HCEC 1CT (cell line): Measurements from ENCODE around the gene ATP11A.
"Not testable (repeated sequence)": the region's sequence is repeated elsewhere in the genome, so short reads cannot be mapped to it uniquely, and the experiment has no call there.

Experiments used
- DNase-seq: peaks from one replicate; pipeline ENCODE4 v3.0.0-alpha.2; 2017

The ATP11A gene

DNA sequence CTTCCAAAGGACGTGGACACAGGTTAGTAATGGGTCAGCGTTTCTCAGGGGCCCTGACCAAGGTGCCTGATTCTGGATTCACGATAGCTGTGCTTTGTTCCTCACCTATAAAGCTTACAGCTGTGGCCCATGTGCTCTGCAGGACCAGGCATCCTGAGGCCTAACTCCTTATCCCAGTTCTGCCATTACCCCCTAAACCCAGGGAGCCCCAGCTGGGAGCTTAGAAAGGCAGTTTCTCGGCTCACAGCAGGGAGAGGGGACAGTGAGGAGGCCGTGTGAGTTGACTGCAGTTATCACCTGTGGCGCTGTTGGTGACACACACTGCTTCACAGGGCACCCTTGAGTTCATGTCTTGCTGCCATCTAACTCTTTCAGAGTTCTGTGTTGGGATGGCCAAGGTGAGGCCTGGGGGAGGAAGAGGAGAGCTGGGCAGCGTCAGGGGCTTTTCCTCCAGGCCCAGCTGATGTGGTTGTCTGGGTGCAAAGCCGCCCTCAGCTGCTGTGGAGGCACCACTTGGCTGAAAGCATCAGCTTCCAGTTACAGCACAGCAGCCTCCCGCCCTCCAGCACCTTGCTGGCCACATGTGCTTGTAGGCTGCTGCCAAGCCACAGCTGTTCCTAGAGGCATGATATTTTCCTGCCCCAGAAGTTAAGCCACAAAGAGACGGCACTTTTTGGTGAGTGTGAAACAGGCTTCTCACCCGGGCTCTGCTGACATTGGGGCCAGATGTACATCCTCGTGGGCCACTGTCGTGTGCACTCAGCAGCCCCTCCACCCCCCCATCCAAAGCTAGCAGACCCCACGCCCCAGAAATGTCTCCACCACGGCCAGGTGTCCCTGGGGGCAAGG lies 179.6 kb downstream of the ATP11A start:
- DNase-seq: no peak

DNA sequence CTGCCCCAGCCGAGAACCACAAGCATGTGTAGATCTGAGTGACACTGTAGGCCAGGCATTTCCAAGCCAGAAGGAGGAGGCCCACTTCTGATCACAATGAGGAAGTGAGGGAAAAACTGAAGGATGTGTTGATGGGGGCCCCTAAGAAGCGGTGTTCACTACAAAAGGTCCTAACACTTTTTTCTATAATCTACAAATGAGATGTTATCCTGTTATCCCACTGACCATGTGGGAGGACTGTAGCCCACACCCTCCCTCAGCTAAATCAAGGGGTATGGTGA lies 180.2 kb downstream of the ATP11A start:
- no peak for DNase-seq

DNA sequence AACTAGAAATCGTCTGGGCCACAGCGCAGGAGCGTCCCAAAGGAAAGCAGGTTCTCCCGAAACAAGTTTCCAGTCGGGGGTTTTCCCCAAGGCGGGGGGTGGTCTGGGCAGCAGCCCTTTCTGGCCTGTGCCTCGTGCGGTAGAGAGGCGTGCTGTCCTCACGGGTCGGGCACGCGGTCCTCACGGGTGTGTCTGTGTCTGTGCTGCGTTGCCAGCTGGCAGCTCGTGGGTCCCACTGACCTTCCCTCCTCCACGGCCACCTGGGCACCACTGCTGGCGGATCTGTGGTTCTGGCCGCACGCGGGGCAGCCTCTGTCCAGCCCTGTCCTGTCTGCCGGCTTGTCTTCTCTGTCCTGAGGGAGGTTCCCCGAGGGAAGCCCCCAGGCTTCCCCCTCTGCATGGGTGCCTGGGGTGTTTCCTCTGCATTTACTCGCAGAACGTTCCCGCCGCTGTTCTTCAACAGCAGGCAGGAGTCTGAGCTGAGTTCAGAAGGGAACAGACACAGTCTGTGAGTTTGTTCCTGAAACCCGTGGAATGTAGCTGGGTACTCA lies 181.0 kb downstream of the ATP11A start:
- DNase-seq: no peak

DNA sequence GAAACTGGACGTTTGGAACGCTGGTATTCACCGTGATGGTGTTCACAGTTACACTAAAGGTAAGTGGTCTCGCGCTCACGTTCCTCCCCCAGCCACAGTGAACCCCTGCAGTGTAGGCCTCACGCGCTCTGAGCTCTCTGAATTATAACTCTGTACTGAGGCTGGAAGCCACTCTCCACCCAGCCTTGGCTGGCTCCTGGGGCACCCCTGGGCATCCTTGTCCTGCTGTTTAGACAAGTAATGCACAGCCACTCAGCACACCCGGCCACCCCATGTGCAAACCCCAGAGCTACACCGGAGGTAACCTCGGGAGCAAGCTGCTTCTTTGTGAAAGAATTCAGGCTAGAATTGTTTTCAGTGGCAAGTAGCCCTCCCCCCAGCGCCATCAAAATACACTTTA lies 181.9 kb downstream of the ATP11A start:
- no peak for DNase-seq

DNA sequence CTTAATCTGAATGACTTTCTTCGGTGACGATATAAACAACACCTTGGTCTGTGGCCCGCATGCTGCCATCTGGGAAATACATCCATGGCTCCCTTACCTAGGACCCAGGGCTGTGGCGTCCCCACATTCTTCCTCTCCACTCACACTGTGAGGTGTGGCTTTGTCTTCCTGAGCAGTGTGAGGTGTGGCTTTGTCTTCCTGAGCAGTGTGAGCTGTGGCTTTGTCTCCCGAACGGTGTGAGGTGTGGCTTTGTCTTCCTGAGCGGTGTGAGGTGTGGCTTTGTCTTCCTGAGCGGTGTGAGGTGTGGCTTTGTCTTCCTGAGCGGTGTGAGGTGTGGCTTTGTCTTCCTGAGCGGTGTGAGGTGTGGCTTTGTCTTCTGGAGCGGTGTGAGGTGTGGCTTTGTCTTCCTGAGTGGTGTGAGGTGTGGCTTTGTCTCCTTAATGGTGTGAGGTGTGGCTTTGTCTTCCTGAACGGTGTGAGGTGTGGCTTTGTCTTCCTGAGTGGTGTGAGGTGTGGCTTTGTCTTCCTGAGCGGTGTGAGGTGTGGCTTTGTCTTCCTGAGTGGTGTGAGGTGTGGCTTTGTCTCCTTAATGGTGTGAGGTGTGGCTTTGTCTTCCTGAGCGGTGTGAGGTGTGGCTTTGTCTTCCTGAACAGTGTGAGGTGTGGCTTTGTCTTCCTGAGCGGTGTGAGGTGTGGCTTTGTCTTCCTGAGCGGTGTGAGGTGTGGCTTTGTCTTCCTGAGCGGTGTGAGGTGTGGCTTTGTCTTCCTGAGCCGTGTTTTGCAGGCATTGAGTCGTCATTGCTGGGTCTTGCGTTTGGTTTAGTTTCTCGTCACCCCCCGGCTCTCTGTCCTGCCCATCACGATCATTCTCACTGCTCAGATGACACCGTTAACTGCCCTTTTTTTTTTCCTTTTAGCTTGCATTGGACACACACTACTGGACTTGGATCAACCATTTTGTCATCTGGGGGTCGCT lies 183.1 kb downstream of the ATP11A start:
- not testable (repeated sequence) for DNase-seq

DNA sequence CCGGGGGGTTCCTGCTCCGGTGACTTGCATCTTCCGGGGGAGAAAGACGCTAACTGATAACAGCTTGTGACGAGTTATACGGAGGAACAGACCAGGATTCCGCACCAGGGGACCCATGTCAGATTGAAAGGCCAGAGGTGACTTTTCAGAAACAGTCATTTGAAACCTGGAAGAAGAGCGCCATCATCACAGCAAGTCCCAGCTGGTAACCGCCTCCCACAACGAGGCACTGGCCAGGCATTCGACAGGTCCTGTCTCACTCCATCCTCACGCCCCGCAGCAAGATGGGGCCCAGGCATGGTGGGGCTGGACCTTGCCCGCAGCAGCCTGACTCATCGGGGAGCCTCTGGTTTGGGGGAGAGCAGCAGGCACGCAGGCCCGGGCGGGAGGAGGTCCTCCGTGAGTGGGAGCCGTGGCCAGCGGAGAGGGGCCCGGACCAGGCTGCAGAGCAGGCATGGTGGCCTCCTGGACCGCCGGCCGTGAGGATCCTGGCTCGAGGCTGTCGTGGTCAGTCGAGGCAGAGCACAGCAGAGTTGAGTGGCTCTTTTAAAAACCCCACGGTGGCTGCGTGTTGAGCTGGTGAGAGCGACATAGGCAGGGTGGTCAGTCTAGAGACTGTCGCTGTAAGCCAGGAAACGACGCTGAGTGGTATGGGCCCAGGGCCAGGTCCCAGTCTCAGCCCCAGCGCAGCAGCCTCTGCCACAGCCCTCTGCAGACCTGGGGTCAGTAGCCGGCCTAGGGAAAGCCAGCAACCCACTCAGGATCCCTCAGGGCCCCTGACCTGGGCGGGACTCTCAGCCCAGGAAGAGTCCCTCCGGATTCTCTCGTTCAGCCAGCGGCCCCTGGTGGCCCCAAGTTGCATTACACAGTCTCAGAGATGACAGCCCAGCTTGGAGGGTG lies 184.3 kb downstream of the ATP11A start:
- DNase-seq: peak; percentile 42

DNA sequence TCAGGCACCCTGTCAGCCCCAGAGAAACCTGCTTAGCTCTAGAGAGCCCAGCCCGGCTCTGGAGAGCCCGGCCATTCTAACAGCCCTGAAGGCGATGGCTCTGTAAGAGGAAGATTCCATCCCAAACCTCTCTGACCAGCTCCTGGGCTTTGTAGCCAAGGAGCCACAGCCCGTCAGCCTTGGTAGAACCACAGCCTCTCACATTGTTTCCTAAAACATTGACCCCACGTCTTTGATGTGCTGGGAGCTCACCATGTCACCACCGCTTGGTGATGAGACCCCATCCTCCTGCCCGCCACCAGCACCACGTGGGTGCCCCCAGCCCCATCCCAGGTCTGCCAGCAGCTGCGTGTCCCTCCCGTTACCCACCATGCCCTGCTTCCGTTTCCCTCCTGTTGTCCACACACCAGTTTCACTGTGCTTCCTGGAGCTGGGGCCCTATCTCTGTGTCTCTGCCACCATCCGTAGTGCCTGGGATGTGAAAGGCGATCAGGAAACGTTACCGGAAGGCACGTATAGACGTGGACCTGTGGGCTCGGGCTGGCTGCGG lies 185.0 kb downstream of the ATP11A start:
- DNase-seq: no peak

DNA sequence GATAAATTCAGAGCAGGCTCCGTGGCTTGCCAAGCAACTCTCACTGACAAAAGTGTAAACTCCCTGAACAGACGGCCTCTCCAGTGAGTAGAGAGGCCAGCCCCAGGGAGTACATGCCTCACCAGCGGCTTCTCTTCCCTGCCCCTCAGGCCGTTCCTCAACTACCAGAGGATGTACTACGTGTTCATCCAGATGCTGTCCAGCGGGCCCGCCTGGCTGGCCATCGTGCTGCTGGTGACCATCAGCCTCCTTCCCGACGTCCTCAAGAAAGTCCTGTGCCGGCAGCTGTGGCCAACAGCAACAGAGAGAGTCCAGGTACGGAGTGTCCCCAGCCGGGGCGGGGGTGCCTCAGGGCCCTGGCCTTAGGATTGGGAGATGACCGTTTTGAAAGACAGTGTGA lies 185.8 kb downstream of the ATP11A start:
- no peak for DNase-seq

DNA sequence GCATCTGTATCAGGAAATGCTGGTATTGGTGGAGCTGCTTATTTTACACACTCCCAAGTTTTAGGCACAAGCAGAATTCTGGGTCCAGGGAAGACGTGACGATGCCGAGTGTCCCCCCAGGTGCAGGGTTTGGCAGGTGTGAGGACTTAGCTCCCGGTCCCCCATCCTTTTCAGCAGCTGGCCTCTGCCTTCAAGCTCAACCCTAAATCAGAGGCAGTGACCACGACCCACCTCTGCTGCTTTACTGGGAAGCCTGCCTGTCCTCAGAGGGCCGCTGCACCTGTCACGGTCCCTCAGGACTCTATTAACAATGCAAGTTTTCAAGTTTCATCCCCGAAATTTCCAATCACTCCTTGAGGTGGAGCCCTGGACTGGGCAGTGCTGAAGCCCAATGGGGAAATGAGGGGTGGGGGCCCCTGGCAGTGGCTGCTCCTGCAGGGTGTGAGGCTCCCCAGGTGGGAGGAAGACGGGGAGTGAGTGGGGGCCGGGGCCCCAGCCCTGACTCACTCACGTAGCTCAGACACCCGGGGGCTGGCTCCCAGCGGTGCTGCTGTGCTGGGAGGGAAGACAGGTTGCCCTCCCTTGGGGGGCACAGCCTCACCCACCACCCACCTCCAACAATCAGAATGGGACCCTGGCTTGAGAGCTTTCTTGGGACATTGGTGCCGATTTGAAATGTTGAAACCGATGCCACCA lies 186.6 kb downstream of the ATP11A start:
- DNase-seq: no peak

DNA sequence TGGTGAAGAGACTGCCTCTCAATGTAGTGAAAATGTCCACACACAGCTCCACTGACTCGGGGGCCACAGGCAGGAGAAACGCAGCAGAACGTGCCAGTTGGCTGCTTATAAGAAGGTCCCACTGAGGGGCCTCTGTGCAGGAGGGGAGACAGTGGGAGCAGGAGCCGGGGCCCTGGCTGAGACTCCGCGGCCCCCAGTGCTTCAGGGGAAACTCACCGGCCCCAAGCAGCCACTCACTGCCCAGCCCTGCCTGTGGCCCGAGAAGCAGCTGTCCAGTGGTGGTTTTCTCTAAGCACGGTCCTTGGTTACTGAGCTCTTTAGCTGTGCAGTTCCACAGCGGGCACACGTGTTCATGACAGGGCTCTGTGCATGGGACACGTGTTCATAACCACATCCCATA lies 187.2 kb downstream of the ATP11A start:
- DNase-seq: no peak

DNA sequence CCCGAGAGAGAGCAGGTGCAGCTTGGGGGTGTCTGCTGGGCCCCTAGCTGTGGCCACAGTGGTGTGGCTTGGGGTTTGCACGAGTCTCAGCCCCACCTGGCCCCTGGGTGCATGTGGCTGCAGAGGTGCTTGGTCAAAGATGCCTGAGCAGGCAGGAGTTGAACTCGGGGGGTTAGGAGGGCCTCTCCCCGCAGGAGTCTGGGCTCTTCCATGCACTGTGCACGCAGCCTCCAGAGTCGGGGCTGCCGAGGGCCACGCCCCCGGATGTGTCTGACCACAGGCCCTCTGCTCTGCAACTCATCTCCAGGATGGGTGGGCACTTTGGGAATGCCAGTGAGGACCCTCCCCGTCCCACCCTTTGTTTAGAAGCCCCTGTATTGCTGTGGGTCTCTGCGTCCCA lies 187.7 kb downstream of the ATP11A start:
- no peak for DNase-seq

DNA sequence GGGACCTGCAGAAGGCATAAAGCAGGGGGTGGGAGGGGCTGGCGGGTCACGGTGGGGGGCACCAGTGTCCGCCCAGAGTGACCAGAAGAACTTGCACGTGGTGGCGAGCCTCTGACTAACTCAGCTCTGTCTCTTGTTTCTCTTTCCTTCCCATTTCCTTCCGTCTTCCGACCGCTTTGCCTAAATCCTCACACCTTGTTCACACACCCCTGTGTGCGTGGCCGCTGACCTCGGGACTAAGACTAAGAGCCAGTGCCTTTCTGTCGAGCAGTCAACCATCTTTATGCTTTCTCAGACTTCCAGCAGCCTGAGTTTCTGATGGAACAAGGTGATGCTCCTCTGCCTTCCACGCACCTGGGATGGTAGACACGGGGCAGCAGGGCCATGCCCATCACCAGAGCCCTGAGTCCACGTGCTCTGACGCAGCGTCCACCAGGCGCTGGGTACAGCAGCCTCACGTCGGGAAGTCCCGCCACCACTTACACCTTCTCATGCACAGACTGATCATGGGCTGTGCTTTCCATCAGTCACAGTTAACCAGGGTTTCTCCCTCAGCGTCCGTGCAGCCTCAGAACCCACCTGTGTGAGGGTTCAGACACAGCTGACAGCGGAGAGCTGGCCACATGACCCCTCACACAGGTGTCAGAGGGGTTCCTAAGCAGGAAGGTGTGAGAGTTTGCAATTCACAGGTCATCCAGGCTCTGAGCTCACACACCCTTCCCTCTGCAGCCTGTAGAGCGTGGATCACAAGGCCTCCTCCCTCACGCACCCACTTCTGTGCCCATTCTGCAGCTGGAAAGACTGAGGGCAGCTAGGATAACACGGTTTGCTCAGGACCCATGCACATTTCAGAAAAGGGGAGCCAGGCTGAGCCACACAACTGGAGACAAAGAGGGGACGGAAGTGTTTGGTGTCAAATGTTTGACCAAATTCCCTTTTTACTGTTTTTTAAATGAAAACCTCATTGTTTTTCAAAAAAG lies 188.4 kb downstream of the ATP11A start:
- DNase-seq: no peak

DNA sequence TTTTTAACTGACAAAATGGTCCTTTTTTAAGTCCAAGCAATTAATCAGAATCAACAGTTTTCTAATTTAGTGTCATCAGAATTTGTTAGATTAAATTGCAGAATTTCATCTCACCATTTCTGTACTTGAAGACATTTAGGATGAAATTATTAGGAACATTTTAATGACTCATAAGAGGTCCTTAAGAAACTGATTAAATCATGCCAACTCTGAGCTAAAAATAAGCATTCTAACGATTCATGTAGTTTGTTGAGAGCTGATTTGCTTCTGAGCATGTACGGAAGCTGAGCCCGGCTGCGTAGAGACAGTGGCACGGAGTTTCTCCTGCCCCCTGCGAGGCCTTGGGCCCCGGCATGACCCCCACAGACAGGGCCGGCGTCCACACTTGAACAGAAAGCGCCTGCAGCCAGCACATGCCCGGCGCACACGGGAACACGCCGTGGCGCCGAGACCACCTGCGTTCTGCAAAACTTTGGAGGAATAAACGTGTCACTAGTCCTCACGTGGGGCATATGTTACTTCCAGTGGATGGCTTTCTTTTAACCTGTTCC lies 189.5 kb downstream of the ATP11A start:
- no peak for DNase-seq

DNA sequence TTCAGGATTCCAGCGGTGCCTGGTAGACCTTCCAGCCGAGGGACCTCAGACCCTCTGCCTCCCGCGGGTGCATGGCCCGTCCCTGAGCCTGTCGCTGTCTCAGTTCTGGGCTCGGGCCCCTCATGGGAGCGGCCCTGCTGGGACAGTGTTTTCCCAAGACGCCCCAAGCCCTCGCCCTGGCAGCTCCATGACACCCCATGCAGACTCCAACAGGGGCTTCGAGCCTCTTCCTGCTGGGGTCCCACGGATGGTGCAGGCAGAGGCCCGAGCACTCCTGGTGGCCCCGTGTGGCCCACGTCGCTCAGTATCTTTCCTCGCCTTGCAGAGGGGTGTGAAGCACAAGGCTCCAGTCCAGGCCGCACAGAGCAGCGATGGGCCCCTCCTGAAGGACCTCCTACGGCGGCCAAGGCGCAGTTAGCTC lies 190.4 kb downstream of the ATP11A start:
- no peak for DNase-seq

DNA sequence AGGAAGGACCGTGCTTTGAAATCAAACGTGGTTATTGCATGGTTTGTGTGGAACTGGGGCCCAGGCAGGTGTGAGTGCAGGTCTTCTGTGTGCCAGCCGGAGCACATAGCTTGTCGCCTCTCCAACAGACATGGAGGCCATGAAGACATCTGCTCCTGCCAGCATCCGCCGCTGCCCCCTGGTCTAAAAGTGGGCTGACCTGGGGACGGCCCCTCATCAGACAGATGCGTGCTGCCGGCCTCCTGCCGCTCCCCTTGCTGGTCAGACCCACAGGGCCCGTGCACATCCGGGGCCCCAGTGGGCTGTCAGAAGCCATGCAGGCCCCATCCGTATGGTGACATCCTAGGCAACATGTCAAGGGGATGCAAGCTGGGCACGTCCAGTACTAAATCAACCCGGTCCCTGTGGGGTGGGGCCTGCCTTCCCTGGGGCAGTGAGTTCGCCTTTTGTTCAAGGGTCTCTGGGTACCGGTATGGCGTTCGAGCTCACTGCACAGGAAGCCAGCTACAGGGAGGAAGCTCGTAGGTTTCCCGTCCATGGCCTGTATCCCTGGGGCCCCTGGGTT lies 191.2 kb downstream of the ATP11A start:
- DNase-seq: no peak

DNA sequence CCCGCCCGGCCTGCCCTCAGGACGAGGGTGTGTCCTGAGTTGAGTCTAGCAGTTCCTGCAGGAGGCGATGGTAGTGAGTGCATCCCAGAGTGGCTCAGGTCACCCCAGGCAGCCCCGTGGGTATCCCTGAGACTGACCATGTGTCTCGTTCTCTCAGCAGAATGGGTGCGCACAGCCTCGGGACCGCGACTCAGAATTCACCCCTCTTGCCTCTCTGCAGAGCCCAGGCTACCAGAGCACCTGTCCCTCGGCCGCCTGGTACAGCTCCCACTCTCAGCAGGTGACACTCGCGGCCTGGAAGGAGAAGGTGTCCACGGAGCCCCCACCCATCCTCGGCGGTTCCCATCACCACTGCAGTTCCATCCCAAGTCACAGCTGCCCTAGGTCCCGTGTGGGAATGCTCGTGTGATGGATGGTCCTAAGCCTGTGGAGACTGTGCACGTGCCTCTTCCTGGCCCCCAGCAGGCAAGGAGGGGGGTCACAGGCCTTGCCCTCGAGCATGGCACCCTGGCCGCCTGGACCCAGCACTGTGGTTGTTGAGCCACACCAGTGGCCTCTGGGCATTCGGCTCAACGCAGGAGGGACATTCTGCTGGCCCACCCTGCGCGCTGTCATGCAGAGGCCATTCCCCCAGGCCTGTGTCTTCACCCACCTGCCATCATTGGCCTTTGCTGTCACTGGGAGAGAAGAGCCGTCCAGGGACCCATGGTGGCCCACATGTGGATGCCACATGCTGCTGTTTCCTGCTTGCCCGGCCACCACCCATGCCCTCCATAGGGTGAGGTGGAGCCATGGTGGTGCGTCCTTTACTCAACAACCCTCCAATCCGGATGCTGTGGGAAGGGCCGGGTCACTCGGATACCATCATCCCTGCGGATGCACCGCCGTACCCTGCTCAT lies 192.1 kb downstream of the ATP11A start:
- DNase-seq: no peak

DNA sequence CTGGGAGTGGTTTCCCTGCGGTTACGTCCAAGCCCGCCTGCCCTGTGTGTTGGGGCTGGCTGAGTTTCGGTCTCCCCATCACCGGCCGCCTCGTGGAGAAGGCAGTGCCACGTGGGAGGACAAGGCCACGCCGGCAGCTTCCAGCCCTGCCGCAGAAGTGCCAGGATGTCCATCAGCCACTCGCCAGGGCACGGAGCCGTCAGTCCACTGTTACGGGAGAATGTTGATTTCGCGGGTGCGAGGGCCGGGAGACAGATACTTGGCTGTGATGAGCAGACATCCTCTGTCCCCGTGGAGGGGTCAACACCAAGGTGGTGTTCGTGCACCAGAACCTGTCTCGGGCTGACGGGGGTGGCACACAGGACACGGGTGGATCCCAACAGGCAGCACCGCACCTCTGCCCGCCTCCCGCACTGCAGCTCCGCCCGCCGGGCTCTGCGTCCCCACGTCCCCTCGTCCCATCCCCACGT lies 192.8 kb downstream of the ATP11A start:
- no peak for DNase-seq

DNA sequence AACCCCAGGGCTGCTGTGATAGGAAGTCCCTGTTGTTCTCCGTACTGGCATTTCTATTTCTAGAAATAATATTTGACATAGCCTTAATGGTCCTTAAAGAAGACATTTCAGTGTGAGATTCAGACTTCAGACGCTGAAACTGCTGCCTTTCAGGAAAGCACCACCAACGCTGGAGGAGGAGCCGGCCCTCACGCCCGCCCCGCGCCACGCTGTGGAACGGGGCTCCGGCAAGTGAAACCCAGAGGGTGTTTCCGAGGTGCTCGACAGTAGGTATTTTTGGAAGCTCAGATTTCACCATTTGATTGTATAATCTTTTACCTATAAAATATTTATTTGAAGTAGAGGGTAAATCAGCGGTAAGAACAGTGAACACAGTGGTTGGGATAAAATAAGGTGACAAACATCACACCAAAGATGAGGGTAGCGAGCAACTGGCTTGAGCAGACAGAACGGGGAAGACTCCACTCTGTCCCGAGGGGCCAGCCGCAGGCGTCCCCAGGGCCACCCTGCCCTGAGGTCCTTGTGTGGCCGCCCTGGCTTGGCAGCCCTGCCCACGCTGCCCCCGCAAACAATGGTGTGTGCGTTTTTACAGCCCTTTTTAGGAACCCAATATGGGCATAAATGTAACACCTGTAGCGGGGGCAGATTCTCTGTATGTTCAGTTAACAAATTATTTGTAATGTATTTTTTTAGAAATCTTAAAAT lies 193.6 kb downstream of the ATP11A start:
- no peak for DNase-seq
